Smooth muscle cell (in vitro differentiated cells): ENCODE measurements around the gene ATG9B. TPM values are rescaled to one million over a fixed set of nuclear protein-coding genes. Genes with fewer than 3 reads are reported as not detected.

Experiments
- DNase-seq: peaks from one replicate; lab custom pipeline; 2025; ENCODE audit not compliant: unreplicated experiment; lab: John Stamatoyannopoulos, UW
- H2AFZ ChIP-seq: fragments of 200-600 bp; sonication (generic); 2 replicates; pipeline ENCODE4 v1.6.0; 2016; ENCODE audit warnings: antibody characterized with exemption, low read depth, mild to moderate bottlenecking
- H3F3A ChIP-seq: fragments of 200-600 bp; sonication (generic); 2 replicates; pipeline ENCODE4 v1.6.0; 2017; ENCODE audit warnings: antibody characterized with exemption, low read depth
- H3K27ac ChIP-seq: fragments of 200-600 bp; sonication (generic); 2 replicates; pipeline ENCODE4 v1.5.1; 2016; ENCODE audit warnings: low read depth, mild to moderate bottlenecking
- H3K27me3 ChIP-seq: fragments of 200-600 bp; sonication (generic); 2 replicates; pipeline ENCODE4 v1.6.1; 2016; ENCODE audit warnings: low read depth, mild to moderate bottlenecking
- H3K36me3 ChIP-seq: fragments of 200-600 bp; sonication (generic); 2 replicates; pipeline ENCODE4 v1.5.1; 2016; ENCODE audit warnings: low read depth
- H3K4me1 ChIP-seq: fragments of 200-600 bp; sonication (generic); 2 replicates; pipeline ENCODE4 v1.5.1; 2016; ENCODE audit warnings: low read depth
- H3K4me2 ChIP-seq: fragments of 200-600 bp; sonication (generic); 2 replicates; pipeline ENCODE4 v1.6.0; 2016; ENCODE audit warnings: mild to moderate bottlenecking
- H3K4me3 ChIP-seq: fragments of 200-600 bp; sonication (generic); 2 replicates; pipeline ENCODE4 v1.5.1; 2016; ENCODE audit warnings: mild to moderate bottlenecking
- H3K79me2 ChIP-seq: fragments of 200-600 bp; sonication (generic); 2 replicates; pipeline ENCODE4 v1.6.0; 2016; ENCODE audit warnings: low read depth, mild to moderate bottlenecking
- H3K9ac ChIP-seq: fragments of 200-600 bp; sonication (generic); 2 replicates; pipeline ENCODE4 v1.6.0; 2016; ENCODE audit warnings: low read depth
- H3K9me3 ChIP-seq: fragments of 200-600 bp; sonication (generic); replicated peaks from 2 replicates; pipeline ENCODE4 v1.5.1; 2016; ENCODE audit warnings: low read depth
- H4K20me1 ChIP-seq: fragments of 200-600 bp; sonication (generic); 2 replicates; pipeline ENCODE4 v1.6.0; 2016; ENCODE audit warnings: low read depth
- WGBS: methylation state at CpG from one replicate; pipeline ENCODE4 v1.1.7; 2016; ENCODE audit warnings: low lambda C conversion rate; 5-methylcytosine and 5-hydroxymethylcytosine counted together
- polyA plus RNA-seq: library from polyadenylated mRNA; unstranded; fragments of >200 nt; fragmentation: Nextera tagmentation; extraction: Ambion mirVana; gene quantifications from 2 replicates; pipeline ENCODE4 v1.2.1, GENCODE V29; 2016
- total RNA-seq: library from RNA; depleted of rRNA; stranded (reverse); fragments of >200 nt; gene quantifications from 2 replicates; pipeline ENCODE4 v1.2.3, GENCODE V29; 2014
- TF ChIP-seq, protein P1 (sequence below): fragments of 200-600 bp; sonication (generic); IDR thresholded peaks from 2 replicates; pipeline ENCODE4 v1.5.1; 2017; ENCODE audit warnings: borderline replicate concordance, mild to moderate bottlenecking, antibody characterized with exemption; ENCODE audit not compliant: insufficient read depth, poor library complexity, severe bottlenecking

Gene ATG9B
- total and polyA plus RNA-seq, 2 experiments from 2014 or later = 2.6 to 6.5 TPM

DNA sequence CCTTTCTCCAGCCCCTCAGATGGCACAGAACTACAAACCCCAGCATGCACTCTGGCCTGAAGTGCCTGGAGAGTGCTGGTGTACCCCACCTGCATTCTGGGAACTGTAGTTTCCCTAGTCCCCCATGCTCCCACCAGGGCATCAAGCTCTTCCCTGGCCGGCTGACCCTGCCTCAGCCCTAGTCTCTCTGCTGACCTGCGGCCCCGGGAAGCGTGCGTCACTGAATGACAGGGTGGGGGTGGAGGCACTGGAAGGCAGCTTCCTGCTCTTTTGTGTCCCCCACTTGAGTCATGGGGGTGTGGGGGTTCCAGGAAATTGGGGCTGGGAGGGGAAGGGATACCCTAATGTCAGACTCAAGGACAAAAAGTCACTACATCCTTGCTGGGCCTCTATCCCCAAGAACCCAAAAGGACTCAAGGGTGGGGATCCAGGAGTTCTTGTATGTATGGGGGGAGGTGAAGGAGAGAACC lies 31.4 kb downstream of the ATG9B start:
- DNase-seq = no peak
- no peaks in the 10 kb centered on the region for H3K36me3 ChIP-seq
- no peak overlapping the region for H3K9ac ChIP-seq
- H3K27me3 ChIP-seq = no peaks in the 10 kb centered on the region
- H3K27ac ChIP-seq = no peak overlapping the region
- no peak overlapping the region for H3K4me2 ChIP-seq
- H2AFZ ChIP-seq = no peak overlapping the region
- peaks cover 5% of the 10 kb centered on the region for H3F3A ChIP-seq
- TF ChIP-seq, protein P1, sequence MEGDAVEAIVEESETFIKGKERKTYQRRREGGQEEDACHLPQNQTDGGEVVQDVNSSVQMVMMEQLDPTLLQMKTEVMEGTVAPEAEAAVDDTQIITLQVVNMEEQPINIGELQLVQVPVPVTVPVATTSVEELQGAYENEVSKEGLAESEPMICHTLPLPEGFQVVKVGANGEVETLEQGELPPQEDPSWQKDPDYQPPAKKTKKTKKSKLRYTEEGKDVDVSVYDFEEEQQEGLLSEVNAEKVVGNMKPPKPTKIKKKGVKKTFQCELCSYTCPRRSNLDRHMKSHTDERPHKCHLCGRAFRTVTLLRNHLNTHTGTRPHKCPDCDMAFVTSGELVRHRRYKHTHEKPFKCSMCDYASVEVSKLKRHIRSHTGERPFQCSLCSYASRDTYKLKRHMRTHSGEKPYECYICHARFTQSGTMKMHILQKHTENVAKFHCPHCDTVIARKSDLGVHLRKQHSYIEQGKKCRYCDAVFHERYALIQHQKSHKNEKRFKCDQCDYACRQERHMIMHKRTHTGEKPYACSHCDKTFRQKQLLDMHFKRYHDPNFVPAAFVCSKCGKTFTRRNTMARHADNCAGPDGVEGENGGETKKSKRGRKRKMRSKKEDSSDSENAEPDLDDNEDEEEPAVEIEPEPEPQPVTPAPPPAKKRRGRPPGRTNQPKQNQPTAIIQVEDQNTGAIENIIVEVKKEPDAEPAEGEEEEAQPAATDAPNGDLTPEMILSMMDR = no peak
- H3K4me3 ChIP-seq = no peak overlapping the region
- peaks cover 6% of the 10 kb centered on the region for H3K4me1 ChIP-seq
- no peaks in the 10 kb centered on the region for H3K9me3 ChIP-seq
- no peaks in the 10 kb centered on the region for H3K79me2 ChIP-seq
- H4K20me1 ChIP-seq = no peaks in the 10 kb centered on the region
- 47% methylated on average over 5 of the region's 5 CpGs for WGBS

DNA sequence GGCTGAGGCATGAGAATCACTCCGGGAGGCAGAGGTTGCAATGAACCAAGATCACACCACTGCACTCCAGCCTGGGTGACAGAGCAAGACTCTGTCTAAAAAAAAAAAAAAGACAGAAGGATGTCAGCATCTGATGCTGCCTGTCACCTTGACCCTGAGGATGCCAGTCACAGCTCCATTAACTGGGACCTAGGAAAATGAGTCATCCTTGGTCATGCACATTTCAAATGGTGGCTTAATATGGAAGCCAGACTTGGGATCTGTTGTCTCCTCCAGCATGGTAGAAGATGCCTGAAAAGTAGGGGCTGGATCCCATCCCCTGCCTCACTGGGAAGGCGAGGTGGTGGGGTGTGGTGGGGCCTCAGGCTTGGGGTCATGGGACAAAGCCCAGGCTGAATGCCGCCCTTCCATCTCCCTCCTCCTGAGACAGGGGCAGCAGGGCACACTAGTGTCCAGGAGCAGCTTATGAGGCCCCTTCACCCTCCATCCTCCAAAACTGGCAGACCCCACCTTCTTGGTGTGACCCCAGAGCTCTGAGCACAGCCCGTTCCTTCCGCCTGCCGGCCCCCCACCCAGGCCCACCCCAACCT lies 32.1 kb downstream of the ATG9B start:
- Histone ChIP-seq H3F3A (peaks cover 5% of the 10 kb centered on the region), H4K20me1 (no peaks in the 10 kb centered on the region), H3K79me2 (no peaks in the 10 kb centered on the region), H3K36me3 (no peaks in the 10 kb centered on the region), H3K27me3 (no peaks in the 10 kb centered on the region), H2AFZ (no peak overlapping the region), H3K4me2 (no peak overlapping the region), H3K9ac (no peak overlapping the region), H3K4me1 (peaks cover 6% of the 10 kb centered on the region), H3K4me3 (no peak overlapping the region), H3K9me3 (no peaks in the 10 kb centered on the region), H3K27ac (no peak overlapping the region)
- TF ChIP-seq, protein P1 = no peak
- 87% methylated on average over 6 of the region's 6 CpGs for WGBS
- no peak for DNase-seq

DNA sequence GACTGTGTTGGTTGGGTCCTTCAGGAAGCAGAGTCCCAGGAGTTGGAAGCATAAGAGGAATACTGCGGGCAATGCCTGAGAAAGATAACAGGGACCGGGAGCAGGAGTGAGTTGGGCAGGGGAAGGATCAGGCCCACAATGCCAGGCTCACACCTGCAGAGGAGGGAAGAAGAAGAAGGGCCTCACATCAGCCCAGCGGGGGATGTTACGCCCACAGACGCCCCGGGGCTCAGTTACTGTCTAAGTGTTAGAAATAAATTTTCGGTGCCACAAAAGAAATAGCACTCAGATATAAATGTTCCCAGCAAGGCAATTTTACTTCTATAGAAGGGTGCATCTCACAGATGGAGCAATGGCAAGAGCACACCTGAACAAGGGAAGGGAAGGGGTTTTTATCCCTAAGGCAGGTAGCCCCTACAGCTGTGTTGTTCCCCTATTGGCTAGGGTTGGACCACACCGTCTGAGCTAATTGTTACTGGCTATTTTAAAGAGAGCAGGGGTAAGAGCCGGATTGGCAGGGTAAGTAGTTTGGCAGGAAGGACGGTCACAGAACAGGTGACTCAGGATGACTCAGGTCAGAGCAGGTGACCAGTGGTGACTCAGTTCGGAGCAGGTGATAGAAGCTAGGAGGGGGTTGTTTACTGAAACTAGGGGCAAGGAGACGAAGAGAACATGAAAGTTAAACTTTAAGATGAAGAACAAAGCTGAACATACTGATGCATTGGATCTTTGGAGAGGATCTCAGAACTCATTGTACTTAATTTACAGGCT lies 33.7 kb downstream of the ATG9B start, which contains the start of gene NOS3:
Gene NOS3, plus strand, starts transcription at position 602 of the 771 bp plus-strand sequence. CDS start 2,787 bp downstream, outside the sequence.
- peaks cover 6% of the 10 kb centered on the region for H3K4me1 ChIP-seq
- no peaks in the 10 kb centered on the region for H3K36me3 ChIP-seq
- H4K20me1 ChIP-seq = no peaks in the 10 kb centered on the region
- DNase-seq = no peak
- no peaks in the 10 kb centered on the region for H3K27me3 ChIP-seq
- 69% methylated on average over 12 of the region's 12 CpGs for WGBS
- TF ChIP-seq, protein P1 = no peak
- no peaks in the 10 kb centered on the region for H3K79me2 ChIP-seq
- no peak within 1 kb of the TSS for H2AFZ ChIP-seq
- no peak within 1 kb of the TSS for H3K4me3 ChIP-seq
- H3K27ac ChIP-seq = peak within 1 kb of the TSS; percentile 69
- peak within 1 kb of the TSS; percentile 67 for H3K9ac ChIP-seq
- no peak within 1 kb of the TSS for H3K4me2 ChIP-seq
- no peaks in the 10 kb centered on the region for H3K9me3 ChIP-seq
- peaks cover 5% of the 10 kb centered on the region for H3F3A ChIP-seq
